BJ (cell line): Measurements from ENCODE around the gene SDCCAG8. TPM values are rescaled to one million over a fixed set of nuclear protein-coding genes. Genes with fewer than 3 reads are reported as not detected.

Source experiments
- CTCF ChIA-PET: fragments of 350-600 bp; formaldehyde crosslinking; extraction: SDS; loops from one replicate; lab custom pipeline; 2021; ENCODE audit warnings: antibody characterized with exemption, inconsistent platforms; lab: Yijun Ruan, JAX
- POLR2A ChIA-PET: fragments of 300-600 bp; sonication (Branson Sonifier 250); formaldehyde crosslinking; extraction: SDS; loops from one replicate; lab custom pipeline; 2021; ENCODE audit warnings: antibody characterized with exemption; lab: Charles Lee
- DNase-seq: peaks from one replicate; pipeline ENCODE4 v3.0.0-alpha.2; 2011; ENCODE audit warnings: low read depth
- H3K27me3 ChIP-seq: 2 replicates; pipeline ENCODE4 v1.6.0; 2011; ENCODE audit warnings: low read length; ENCODE audit not compliant: control insufficient read depth, insufficient read depth
- H3K36me3 ChIP-seq: 2 replicates; pipeline ENCODE4 v1.5.1; 2011; ENCODE audit warnings: low read length; ENCODE audit not compliant: control insufficient read depth, insufficient read depth
- H3K4me3 ChIP-seq: 2 replicates; pipeline ENCODE4 v1.5.1; 2011; ENCODE audit warnings: low read depth, mild to moderate bottlenecking, control low read depth, low read length
- CTCF ChIP-seq: IDR thresholded peaks from 2 replicates; pipeline ENCODE4 v1.5.1; 2011; ENCODE audit warnings: low read depth, mild to moderate bottlenecking, control low read depth, inconsistent platforms, low read length, moderate library complexity; ENCODE audit not compliant: insufficient read depth
- polyA plus RNA-seq: library from polyadenylated mRNA; depleted of rRNA; stranded (reverse); fragments of >200 nt; gene quantifications from 2 replicates; pipeline ENCODE4 v1.2.3, GENCODE V29; 2011

SDCCAG8 gene
- polyA plus RNA-seq, 1 experiment, result 17.0 TPM

GRCh38 chr1:243233908-243234307, 21.9 kb upstream of the SDCCAG8 start:
- no peaks in the 10 kb centered on the region for H3K27me3 ChIP-seq
- H3K36me3 ChIP-seq, result peaks cover 2% of the 10 kb centered on the region; the same call in 1 of the 2 replicates
- no peak overlapping the region for H3K4me3 ChIP-seq
- POLR2A ChIA-PET, result no interaction called here
- no peak for DNase-seq
- no peak for TF ChIP-seq CTCF
- CTCF ChIA-PET, result no interaction called here

- H3K4me3 ChIP-seq, result no peak overlapping the region
- no peak for DNase-seq
- no peak for TF ChIP-seq CTCF
- POLR2A ChIA-PET, result no interaction called here
- H3K36me3 ChIP-seq, result peaks cover 2% of the 10 kb centered on the region; the same call in 1 of the 2 replicates
- CTCF ChIA-PET, result no interaction called here
- H3K27me3 ChIP-seq, result no peaks in the 10 kb centered on the region
These were observed 20.7 kb upstream of the SDCCAG8 start for GRCh38 chr1:243234978-243235647.

- TF ChIP-seq CTCF, result no peak
- no peak for DNase-seq
- H3K4me3 ChIP-seq, result no peak overlapping the region
- POLR2A ChIA-PET, result interaction anchor here (0.6 kb wide), 1 partner anchor 13 kb away, joined by 3 read pairs; no protein-coding TSS in a partner anchor
- H3K36me3 ChIP-seq, result peaks cover 2% of the 10 kb centered on the region; the same call in 1 of the 2 replicates
- CTCF ChIA-PET, result no interaction called here
- H3K27me3 ChIP-seq, result no peaks in the 10 kb centered on the region
These were observed 19.1 kb upstream of the SDCCAG8 start for GRCh38 chr1:243236604-243237252.

- no peak for TF ChIP-seq CTCF
- Histone ChIP-seq H3K36me3 (no peaks in the 10 kb centered on the region), H3K27me3 (no peaks in the 10 kb centered on the region), H3K4me3 (no peak overlapping the region)
- CTCF ChIA-PET, result no interaction called here
- DNase-seq, result no peak
- POLR2A ChIA-PET, result no interaction called here
These were observed 11.4 kb upstream of the SDCCAG8 start for GRCh38 chr1:243244432-243244841.

- no peaks in the 10 kb centered on the region for H3K36me3 ChIP-seq
- ChIA-PET CTCF (interaction anchor here (1.0 kb wide), 1 partner anchor 14 kb away, joined by 3 read pairs; no protein-coding TSS in a partner anchor), POLR2A (interaction anchor here (0.6 kb wide), 1 partner anchor 585 kb away, joined by 7 read pairs; no protein-coding TSS in a partner anchor)
- no peaks in the 10 kb centered on the region for H3K27me3 ChIP-seq
- TF ChIP-seq CTCF, result no peak
- no peak for DNase-seq
- no peak overlapping the region for H3K4me3 ChIP-seq
These were observed 8.9 kb upstream of the SDCCAG8 start for GRCh38 chr1:243246916-243247315.
